Measurements from ENCODE around the gene SRRM5. TPM values are rescaled to one million over a fixed set of nuclear protein-coding genes. Genes with fewer than 3 reads are reported as not detected.
"Not testable (repeated sequence)": the region's sequence is repeated elsewhere in the genome, so short reads cannot be mapped to it uniquely, and the experiment has no call there.

SRRM5 gene
- total RNA-seq, 1 donor from 2014 or later: 0.51 TPM

- Mint-ChIP-seq H3K9me3 (ENCODE audit: unreplicated experiment) (peaks cover 10% of the 10 kb centered on the region), H3K27me3 (ENCODE audit: unreplicated experiment) (peaks cover 10% of the 10 kb centered on the region), H3K27ac (ENCODE audit: unreplicated experiment) (no peak overlapping the region), H3K4me3 (ENCODE audit: unreplicated experiment) (no peak overlapping the region), H3K36me3 (ENCODE audit: unreplicated experiment) (peaks cover 3% of the 10 kb centered on the region), H3K4me1 (ENCODE audit: low read depth, unreplicated experiment) (peaks cover 6% of the 10 kb centered on the region)
- TF ChIP-seq CTCF (IDR thresholded peaks at IDR 0.05; ENCODE audit: partially characterized antibody, unreplicated experiment): no peak
- no peak for DNase-seq
Measured at GRCh38 chr19:43634506-43634871, 22.6 kb downstream of the SRRM5 start.

GRCh38 chr19:43634872-43635560 is 23.1 kb downstream of the SRRM5 start:
- peaks cover 10% of the 10 kb centered on the region for H3K9me3 Mint-ChIP-seq (ENCODE audit: unreplicated experiment)
- H3K4me1 Mint-ChIP-seq (ENCODE audit: low read depth, unreplicated experiment): peaks cover 6% of the 10 kb centered on the region
- H3K27ac Mint-ChIP-seq (ENCODE audit: unreplicated experiment): no peak overlapping the region
- peaks cover 10% of the 10 kb centered on the region for H3K27me3 Mint-ChIP-seq (ENCODE audit: unreplicated experiment)
- DNase-seq: no peak
- peak overlapping the region; percentile 81 for H3K4me3 Mint-ChIP-seq (ENCODE audit: unreplicated experiment)
- H3K36me3 Mint-ChIP-seq (ENCODE audit: unreplicated experiment): peaks cover 3% of the 10 kb centered on the region
- TF ChIP-seq CTCF (IDR thresholded peaks at IDR 0.05; ENCODE audit: partially characterized antibody, unreplicated experiment): no peak

GRCh38 chr19:43635561-43635940 is 23.7 kb downstream of the SRRM5 start:
- not testable (repeated sequence) for H3K27ac Mint-ChIP-seq (ENCODE audit: unreplicated experiment); H3K36me3 Mint-ChIP-seq (ENCODE audit: unreplicated experiment); H3K4me1 Mint-ChIP-seq (ENCODE audit: low read depth, unreplicated experiment); DNase-seq
- Mint-ChIP-seq H3K9me3 (ENCODE audit: unreplicated experiment) (peaks cover 11% of the 10 kb centered on the region), H3K27me3 (ENCODE audit: unreplicated experiment) (peaks cover 11% of the 10 kb centered on the region), H3K4me3 (ENCODE audit: unreplicated experiment) (peak overlapping the region; percentile 81)

- no peak overlapping the region for H3K27ac Mint-ChIP-seq (ENCODE audit: unreplicated experiment)
- peaks cover 6% of the 10 kb centered on the region for H3K4me1 Mint-ChIP-seq (ENCODE audit: low read depth, unreplicated experiment)
- no peak for DNase-seq
- no peak for TF ChIP-seq CTCF (IDR thresholded peaks at IDR 0.05; ENCODE audit: partially characterized antibody, unreplicated experiment)
- peaks cover 13% of the 10 kb centered on the region for H3K9me3 Mint-ChIP-seq (ENCODE audit: unreplicated experiment)
- H3K36me3 Mint-ChIP-seq (ENCODE audit: unreplicated experiment): peaks cover 4% of the 10 kb centered on the region
- H3K27me3 Mint-ChIP-seq (ENCODE audit: unreplicated experiment): peaks cover 14% of the 10 kb centered on the region
- peak overlapping the region; percentile 30 for H3K4me3 Mint-ChIP-seq (ENCODE audit: unreplicated experiment)
Measured at GRCh38 chr19:43636121-43636683, 24.3 kb downstream of the SRRM5 start.

- peaks cover 22% of the 10 kb centered on the region for H3K27me3 Mint-ChIP-seq (ENCODE audit: unreplicated experiment)
- H3K4me3 Mint-ChIP-seq (ENCODE audit: unreplicated experiment): peak overlapping the region; percentile 95
- H3K36me3 Mint-ChIP-seq (ENCODE audit: unreplicated experiment): peaks cover 8% of the 10 kb centered on the region
- peaks cover 17% of the 10 kb centered on the region for H3K9me3 Mint-ChIP-seq (ENCODE audit: unreplicated experiment)
- peak overlapping the region; percentile 85 for H3K27ac Mint-ChIP-seq (ENCODE audit: unreplicated experiment)
- DNase-seq: no peak
- TF ChIP-seq CTCF (IDR thresholded peaks at IDR 0.05; ENCODE audit: partially characterized antibody, unreplicated experiment): no peak
- peaks cover 9% of the 10 kb centered on the region for H3K4me1 Mint-ChIP-seq (ENCODE audit: low read depth, unreplicated experiment)
Measured at GRCh38 chr19:43638214-43638994, 26.5 kb downstream of the SRRM5 start.
